ENCODE measurements around the gene C20orf141.
"Not testable (repeated sequence)": the region's sequence is repeated elsewhere in the genome, so short reads cannot be mapped to it uniquely, and the experiment has no call there.

Gene C20orf141

GRCh38 chr20:2804041-2804828 lies 10.6 kb upstream of the C20orf141 start:
- Histone ChIP-seq H3K27ac (no peak overlapping the region), H3K4me3 (no peak overlapping the region)

GRCh38 chr20:2804852-2805688 lies 9.7 kb upstream of the C20orf141 start:
- H3K4me3 ChIP-seq, result no peak overlapping the region
- DNase-seq (ENCODE audit: low read depth, low spot score), result no peak

More at GRCh38 chr20:2804041-2804828, 10.6 kb upstream of the C20orf141 start:
- no peaks in the 10 kb centered on the region for H3K36me3 ChIP-seq (ENCODE audit: insufficient read depth, low read length)
- no peak for TF ChIP-seq FOXP2 (optimal IDR thresholded peaks at IDR 0.05; ENCODE audit: control extremely low read depth, extremely low read length, insufficient read depth)
- no peak for TF ChIP-seq EZH2 (IDR thresholded peaks at IDR 0.05)
- TF ChIP-seq POLR2AphosphoS5 (IDR thresholded peaks at IDR 0.05; ENCODE audit: borderline replicate concordance, low read depth, low read length), result no peak
- no peak for DNase-seq (ENCODE audit: low read depth, low spot score)
- H3K9me3 ChIP-seq (ENCODE audit: low read depth, low read length), result no peaks in the 10 kb centered on the region
- H3K9ac ChIP-seq (ENCODE audit: insufficient read length), result no peak overlapping the region

GRCh38 chr20:2805689-2806350 lies 9.0 kb upstream of the C20orf141 start:
- no peak overlapping the region for H3K4me3 ChIP-seq
- H3K36me3 ChIP-seq (ENCODE audit: insufficient read depth, low read length), result no peaks in the 10 kb centered on the region
- DNase-seq (ENCODE audit: low read depth, low spot score), result no peak
- no peak overlapping the region for H3K9ac ChIP-seq (ENCODE audit: insufficient read length)
- no peak for TF ChIP-seq EZH2 (IDR thresholded peaks at IDR 0.05)
- TF ChIP-seq POLR2AphosphoS5 (IDR thresholded peaks at IDR 0.05; ENCODE audit: borderline replicate concordance, low read depth, low read length), result no peak
- TF ChIP-seq FOXP2 (optimal IDR thresholded peaks at IDR 0.05; ENCODE audit: control extremely low read depth, extremely low read length, insufficient read depth), result no peak
- H3K27ac ChIP-seq, result no peak overlapping the region
- no peaks in the 10 kb centered on the region for H3K9me3 ChIP-seq (ENCODE audit: low read depth, low read length)

More at GRCh38 chr20:2804852-2805688, 9.7 kb upstream of the C20orf141 start:
- no peaks in the 10 kb centered on the region for H3K9me3 ChIP-seq (ENCODE audit: low read depth, low read length)
- H3K36me3 ChIP-seq (ENCODE audit: insufficient read depth, low read length), result no peaks in the 10 kb centered on the region
- no peak for TF ChIP-seq EZH2 (IDR thresholded peaks at IDR 0.05)
- no peak for TF ChIP-seq FOXP2 (optimal IDR thresholded peaks at IDR 0.05; ENCODE audit: control extremely low read depth, extremely low read length, insufficient read depth)
- TF ChIP-seq POLR2AphosphoS5 (IDR thresholded peaks at IDR 0.05; ENCODE audit: borderline replicate concordance, low read depth, low read length), result no peak
- H3K9ac ChIP-seq (ENCODE audit: insufficient read length), result no peak overlapping the region
- no peak overlapping the region for H3K27ac ChIP-seq

- H3K27ac ChIP-seq, result no peak overlapping the region
- no peak overlapping the region for H3K9ac ChIP-seq (ENCODE audit: insufficient read length)
- H3K9me3 ChIP-seq (ENCODE audit: low read depth, low read length), result no peaks in the 10 kb centered on the region
- DNase-seq (ENCODE audit: low read depth, low spot score), result no peak
- no peaks in the 10 kb centered on the region for H3K36me3 ChIP-seq (ENCODE audit: insufficient read depth, low read length)
- no peak for TF ChIP-seq POLR2AphosphoS5 (IDR thresholded peaks at IDR 0.05; ENCODE audit: borderline replicate concordance, low read depth, low read length)
- no peak for TF ChIP-seq EZH2 (IDR thresholded peaks at IDR 0.05)
- no peak overlapping the region for H3K4me3 ChIP-seq
Observed at GRCh38 chr20:2806351-2806701, 8.5 kb upstream of the C20orf141 start.

- Histone ChIP-seq H3K36me3 (ENCODE audit: insufficient read depth, low read length) (no peaks in the 10 kb centered on the region), H3K4me3 (no peak overlapping the region), H3K9ac (ENCODE audit: insufficient read length) (no peak overlapping the region), H3K9me3 (ENCODE audit: low read depth, low read length) (no peaks in the 10 kb centered on the region), H3K27ac (no peak overlapping the region)
- no peak for DNase-seq (ENCODE audit: low read depth, low spot score)
- no peak for TF ChIP-seq EZH2 (IDR thresholded peaks at IDR 0.05)
- TF ChIP-seq FOXP2 (optimal IDR thresholded peaks at IDR 0.05; ENCODE audit: control extremely low read depth, extremely low read length, insufficient read depth), result no peak
- no peak for TF ChIP-seq POLR2AphosphoS5 (IDR thresholded peaks at IDR 0.05; ENCODE audit: borderline replicate concordance, low read depth, low read length)
Observed at GRCh38 chr20:2807019-2807418, 7.8 kb upstream of the C20orf141 start.

- H3K27ac ChIP-seq; H3K36me3 ChIP-seq (ENCODE audit: insufficient read depth, low read length); H3K9ac ChIP-seq (ENCODE audit: insufficient read length); H3K9me3 ChIP-seq (ENCODE audit: low read depth, low read length); DNase-seq (ENCODE audit: low read depth, low spot score); H3K4me3 ChIP-seq: not testable (repeated sequence)
Observed at GRCh38 chr20:2807929-2808328, 6.9 kb upstream of the C20orf141 start.

GRCh38 chr20:2809690-2810089 lies 5.1 kb upstream of the C20orf141 start:
- H3K36me3 ChIP-seq (ENCODE audit: insufficient read depth, low read length), result no peaks in the 10 kb centered on the region
- no peak for DNase-seq (ENCODE audit: low read depth, low spot score)
- H3K9ac ChIP-seq (ENCODE audit: insufficient read length), result no peak overlapping the region
- TF ChIP-seq POLR2AphosphoS5 (IDR thresholded peaks at IDR 0.05; ENCODE audit: borderline replicate concordance, low read depth, low read length) (no peak), EZH2 (IDR thresholded peaks at IDR 0.05) (no peak), FOXP2 (optimal IDR thresholded peaks at IDR 0.05; ENCODE audit: control extremely low read depth, extremely low read length, insufficient read depth) (no peak)
- H3K4me3 ChIP-seq, result no peak overlapping the region
- H3K9me3 ChIP-seq (ENCODE audit: low read depth, low read length), result no peaks in the 10 kb centered on the region
- H3K27ac ChIP-seq, result no peak overlapping the region

GRCh38 chr20:2812189-2812588 lies 2.6 kb upstream of the C20orf141 start:
- no peaks in the 10 kb centered on the region for H3K9me3 ChIP-seq (ENCODE audit: low read depth, low read length)
- no peak for DNase-seq (ENCODE audit: low read depth, low spot score)
- H3K9ac ChIP-seq (ENCODE audit: insufficient read length), result no peak overlapping the region
- no peak for TF ChIP-seq FOXP2 (optimal IDR thresholded peaks at IDR 0.05; ENCODE audit: control extremely low read depth, extremely low read length, insufficient read depth)
- TF ChIP-seq EZH2 (IDR thresholded peaks at IDR 0.05), result no peak
- TF ChIP-seq POLR2AphosphoS5 (IDR thresholded peaks at IDR 0.05; ENCODE audit: borderline replicate concordance, low read depth, low read length), result no peak
- H3K36me3 ChIP-seq (ENCODE audit: insufficient read depth, low read length), result no peaks in the 10 kb centered on the region
- H3K4me3 ChIP-seq, result no peak overlapping the region
- no peak overlapping the region for H3K27ac ChIP-seq

Measured in SK-N-MC (cell line).